GM19455 (cell line): ENCODE measurements around the gene RIBC2.
"Not testable (repeated sequence)": the region's sequence is repeated elsewhere in the genome, so short reads cannot be mapped to it uniquely, and the experiment has no call there.

Experiments used
- ATAC-seq: cut with Tn5 transposase; IDR thresholded peaks from one replicate; pipeline ENCODE4 v1.9.1; 2021; ENCODE audit not compliant: unreplicated experiment

The RIBC2 gene

GRCh38 chr22:45447596-45447995, 34.1 kb downstream of the RIBC2 start:
- not testable (repeated sequence) for ATAC-seq

- ATAC-seq, result no peak
Measured at GRCh38 chr22:45448431-45448830, 34.9 kb downstream of the RIBC2 start.

GRCh38 chr22:45449442-45449841, 35.9 kb downstream of the RIBC2 start:
- ATAC-seq, result not testable (repeated sequence)

- ATAC-seq, result no peak
Measured at GRCh38 chr22:45450101-45450785, 36.8 kb downstream of the RIBC2 start.

- no peak for ATAC-seq
Measured at GRCh38 chr22:45450921-45451651, 37.6 kb downstream of the RIBC2 start.

GRCh38 chr22:45451972-45452371, 38.5 kb downstream of the RIBC2 start:
- no peak for ATAC-seq

- ATAC-seq, result no peak
Measured at GRCh38 chr22:45452565-45453379, 39.3 kb downstream of the RIBC2 start.

GRCh38 chr22:45453764-45454163, 40.3 kb downstream of the RIBC2 start:
- ATAC-seq, result no peak

GRCh38 chr22:45454275-45454674, 40.8 kb downstream of the RIBC2 start:
- no peak for ATAC-seq

- ATAC-seq, result no peak
Measured at GRCh38 chr22:45455212-45455611, 41.7 kb downstream of the RIBC2 start.

GRCh38 chr22:45455621-45456020, 42.1 kb downstream of the RIBC2 start:
- ATAC-seq, result no peak

GRCh38 chr22:45456811-45457210, 43.3 kb downstream of the RIBC2 start:
- no peak for ATAC-seq

GRCh38 chr22:45458532-45458931, 45.0 kb downstream of the RIBC2 start:
- no peak for ATAC-seq

GRCh38 chr22:45459235-45459634, 45.7 kb downstream of the RIBC2 start:
- ATAC-seq, result no peak

GRCh38 chr22:45460288-45461109, 47.0 kb downstream of the RIBC2 start:
- no peak for ATAC-seq

- no peak for ATAC-seq
Measured at GRCh38 chr22:45462034-45462655, 48.7 kb downstream of the RIBC2 start.

GRCh38 chr22:45463691-45464090, 50.2 kb downstream of the RIBC2 start:
- not testable (repeated sequence) for ATAC-seq

GRCh38 chr22:45465633-45466032, 52.1 kb downstream of the RIBC2 start:
- no peak for ATAC-seq

GRCh38 chr22:45468872-45469271, 55.4 kb downstream of the RIBC2 start:
- no peak for ATAC-seq

GRCh38 chr22:45469281-45470073, 56.0 kb downstream of the RIBC2 start:
- no peak for ATAC-seq
